SK-N-SH (cell line): ENCODE results near the gene MRNIP. TPM values are rescaled to one million over a fixed set of nuclear protein-coding genes. Genes with fewer than 3 reads are reported as not detected.

Experiments used
- CTCF ChIA-PET: fragments of 300-600, 350-600 bp; formaldehyde crosslinking; extraction: SDS; loops from one replicate; lab custom pipeline; 2021; lab: Yijun Ruan, JAX
- POLR2A ChIA-PET: fragments of 350-600 bp; sonication (Branson Sonifier 250); formaldehyde crosslinking; extraction: SDS; loops from one replicate; lab custom pipeline; 2020; ENCODE audit warnings: antibody characterized with exemption, inconsistent platforms; lab: Yijun Ruan, JAX
- DNase-seq: peaks from one replicate; pipeline ENCODE4 v3.0.0; 2012
- H2AFZ ChIP-seq: fragments of 200-600 bp; sonication (generic); 2 replicates; pipeline ENCODE4 v1.8.1; 2016; ENCODE audit warnings: antibody characterized with exemption, mild to moderate bottlenecking, low read depth
- H3F3A ChIP-seq: fragments of 200-600 bp; sonication (generic); replicated peaks from 2 replicates; pipeline ENCODE3; 2016; ENCODE audit warnings: antibody characterized with exemption, mild to moderate bottlenecking; ENCODE audit not compliant: insufficient read depth
- H3K27ac ChIP-seq, 2 experiments: fragments of 200-500 bp in 1 of 2; fragments of 200-600 bp in 1 of 2; sonication (Bioruptor generic) in 1 of 2; sonication (generic), shearing (Covaris generic) in 1 of 2; 2 replicates each; pipeline versions ENCODE4 v1.5.1 to v1.6.1; 2014 to 2016; ENCODE audit warnings: low read depth in 2 of 2, inconsistent platforms in 1 of 2, low read length in 1 of 2, mild to moderate bottlenecking in 1 of 2, mixed read lengths in 1 of 2
- H3K27me3 ChIP-seq: fragments of 200-600 bp; sonication (generic), shearing (Covaris generic); 2 replicates; pipeline ENCODE4 v1.6.1; 2016; ENCODE audit warnings: mixed run types; ENCODE audit not compliant: insufficient read depth
- H3K36me3 ChIP-seq, 2 experiments: fragments of 200-500 bp in 1 of 2; fragments of 200-600 bp in 1 of 2; sonication (Bioruptor generic) in 1 of 2; sonication (generic) in 1 of 2; replicated peaks in 1 of 2; 2 replicates each; pipeline versions ENCODE3 to v1.5.1; 2014 to 2016; ENCODE audit warnings: low read length in 1 of 2, mild to moderate bottlenecking in 1 of 2; ENCODE audit not compliant: insufficient read depth in 2 of 2, control insufficient read depth in 1 of 2
- H3K4me1 ChIP-seq, 2 experiments: fragments of 200-500 bp in 1 of 2; fragments of 200-600 bp in 1 of 2; sonication (Bioruptor generic) in 1 of 2; sonication (generic), shearing (Covaris generic) in 1 of 2; 2 replicates each; pipeline versions ENCODE4 v1.5.1 to v1.6.1; 2014 to 2016; ENCODE audit warnings: low read depth in 1 of 2, low read length in 1 of 2, mixed run types in 1 of 2; ENCODE audit not compliant: insufficient read depth in 2 of 2, control insufficient read depth in 1 of 2
- H3K4me2 ChIP-seq: fragments of 200-600 bp; sonication (generic), shearing (Covaris generic); 2 replicates; pipeline ENCODE4 v1.6.1; 2017; ENCODE audit warnings: mixed run types
- H3K4me3 ChIP-seq, 2 experiments: fragments of 200-500 bp in 1 of 2; fragments of 200-600 bp in 1 of 2; sonication (Bioruptor generic) in 1 of 2; sonication (generic), shearing (Covaris generic) in 1 of 2; 2 replicates each; pipeline versions ENCODE4 v1.5.1 to v1.8.1; 2014 to 2016; ENCODE audit warnings: low read depth in 2 of 2, inconsistent platforms in 1 of 2, low read length in 1 of 2, mild to moderate bottlenecking in 1 of 2, mixed read lengths in 1 of 2, moderate library complexity in 1 of 2
- H3K79me2 ChIP-seq: fragments of 200-600 bp; sonication (generic); 2 replicates; pipeline ENCODE4 v1.8.1; 2017; ENCODE audit warnings: mild to moderate bottlenecking; ENCODE audit not compliant: insufficient read depth
- H3K9ac ChIP-seq: fragments of 200-600 bp; sonication (generic); 2 replicates; pipeline ENCODE4 v1.6.1; 2017; ENCODE audit warnings: mixed run types
- H3K9me2 ChIP-seq: fragments of 200-600 bp; sonication (generic); 2 replicates; pipeline ENCODE4 v1.6.1; 2017; ENCODE audit warnings: mixed run types
- H3K9me3 ChIP-seq: fragments of 200-600 bp; sonication (generic); 2 replicates; pipeline ENCODE4 v1.6.1; 2017; ENCODE audit warnings: mixed run types, mild to moderate bottlenecking, moderate library complexity
- H4K20me1 ChIP-seq: fragments of 200-600 bp; sonication (generic); 2 replicates; pipeline ENCODE4 v1.6.1; 2017; ENCODE audit warnings: mild to moderate bottlenecking, mixed run types; ENCODE audit not compliant: insufficient read depth
- CHD2 ChIP-seq: fragments of 150-350 bp; IDR thresholded peaks from 2 replicates; pipeline ENCODE4 v1.6.1; 2018; ENCODE audit warnings: low read length; ENCODE audit not compliant: partially characterized antibody
- ELF1 ChIP-seq: IDR thresholded peaks from 2 replicates; pipeline ENCODE4 v1.4.0; 2012
- EZH2phosphoT487 ChIP-seq: fragments of 200-600 bp; sonication (generic); IDR thresholded peaks from 2 replicates; pipeline ENCODE4 v1.6.1; 2017; ENCODE audit warnings: low read depth, mixed run types, mild to moderate bottlenecking, antibody characterized with exemption, moderate library complexity, borderline replicate concordance
- FOSL2 ChIP-seq: IDR thresholded peaks from 2 replicates; pipeline ENCODE4 v1.4.0; 2012; ENCODE audit warnings: low read depth, mild to moderate bottlenecking, moderate library complexity, borderline replicate concordance
- FOXM1 ChIP-seq: IDR thresholded peaks from 2 replicates; pipeline ENCODE4 v1.4.0; 2012; ENCODE audit warnings: low read depth, mild to moderate bottlenecking
- GABPA ChIP-seq: IDR thresholded peaks from 2 replicates; pipeline ENCODE4 v1.4.0; 2012; ENCODE audit warnings: low read depth, mild to moderate bottlenecking
- IRF3 ChIP-seq: fragments of 150-350 bp; IDR thresholded peaks from 2 replicates; pipeline ENCODE4 v1.6.1; 2016; ENCODE audit warnings: mild to moderate bottlenecking, low read depth, low read length
- JUND ChIP-seq: IDR thresholded peaks from 2 replicates; pipeline ENCODE4 v1.4.0; 2012
- MAX ChIP-seq: IDR thresholded peaks from 2 replicates; pipeline ENCODE4 v1.4.0; 2012; ENCODE audit warnings: low read depth
- NFIC ChIP-seq: IDR thresholded peaks from 2 replicates; pipeline ENCODE4 v1.4.0; 2012; ENCODE audit warnings: borderline replicate concordance
- TAF1 ChIP-seq: IDR thresholded peaks from 2 replicates; pipeline ENCODE4 v1.6.1; 2012; ENCODE audit warnings: low read depth, mild to moderate bottlenecking, low read length, moderate library complexity, borderline replicate concordance
- USF2 ChIP-seq: fragments of 150-350 bp; IDR thresholded peaks from 2 replicates; pipeline ENCODE4 v1.6.1; 2017; ENCODE audit warnings: antibody characterized with exemption, low read length, low read depth, borderline replicate concordance
- WGBS: methylation state at CpG from one replicate; pipeline ENCODE4 v1.1.6; 2017; ENCODE audit warnings: low lambda C conversion rate; 5-methylcytosine and 5-hydroxymethylcytosine counted together
- polyA plus RNA-seq, 3 experiments: library from polyadenylated mRNA; depleted of rRNA; stranded (reverse); fragments of >200 nt; gene quantifications; 2 replicates each; pipeline ENCODE4 v1.2.3, GENCODE V29; 2012
- TF ChIP-seq, protein P1 (sequence below): IDR thresholded peaks from 2 replicates; pipeline ENCODE4 v1.4.0; 2012; ENCODE audit warnings: low read depth, borderline replicate concordance
- TF ChIP-seq, protein P2 (sequence below): IDR thresholded peaks from 2 replicates; pipeline ENCODE4; 2012
- TF ChIP-seq, protein P3 (sequence below): fragments of 200-600 bp; sonication (generic); IDR thresholded peaks from 2 replicates; pipeline ENCODE4 v1.6.1; 2017; ENCODE audit warnings: antibody characterized with exemption, mild to moderate bottlenecking, moderate library complexity

MRNIP gene
- polyA plus RNA-seq, 1 of the 3 experiments (the other 2 are of a cell fraction) = 32.8 TPM

DNA sequence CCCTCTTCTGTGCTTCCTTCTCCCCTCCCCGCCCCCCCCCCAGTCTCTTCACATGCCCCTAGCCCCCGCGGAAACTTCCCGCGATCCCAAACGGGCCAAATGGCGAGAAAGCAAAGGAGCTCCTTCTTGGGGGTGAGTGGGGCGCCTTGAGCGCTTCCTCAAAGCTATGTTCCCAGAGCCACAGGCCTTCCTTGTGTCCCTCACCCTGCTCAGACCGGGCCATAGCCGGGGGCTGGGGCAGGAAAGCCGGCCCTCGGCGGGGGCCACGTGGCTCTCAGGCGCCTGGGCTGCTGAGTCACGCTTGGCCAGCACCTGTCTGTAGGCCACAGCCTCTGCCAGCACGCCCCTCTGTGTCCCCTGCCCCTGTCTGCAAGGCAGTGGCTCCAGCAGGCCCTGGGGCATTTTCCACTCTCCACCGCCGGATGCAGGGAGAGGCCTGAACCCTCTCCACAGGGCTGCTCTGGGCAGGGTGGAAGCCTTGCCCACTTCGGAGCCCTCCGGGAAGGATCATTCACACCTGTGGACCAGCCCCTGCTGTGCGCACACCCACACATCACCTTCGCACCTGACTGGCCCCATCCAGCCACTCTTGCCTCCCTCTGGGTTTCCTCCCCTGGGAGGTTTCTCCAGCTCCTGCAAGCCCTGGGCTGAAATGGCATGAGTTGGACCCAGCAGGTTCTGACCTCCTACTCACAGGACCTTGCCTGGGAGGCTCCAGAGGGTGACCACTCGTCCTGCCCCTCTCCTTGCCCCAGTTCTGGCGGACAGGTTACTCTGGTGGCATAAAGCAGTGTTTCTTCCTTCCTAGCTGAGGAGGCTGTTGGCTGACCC lies 39.1 kb downstream of the MRNIP start:
- Histone ChIP-seq H3K4me1 (peaks cover 22 to 39% of the 10 kb centered on the region in 2 experiments), H3K27me3 (no peaks in the 10 kb centered on the region), H3K9ac (peak overlapping the region; percentile 97), H3K79me2 (peaks cover 43% of the 10 kb centered on the region), H3K9me3 (no peaks in the 10 kb centered on the region), H3K4me2 (peak overlapping the region; percentile 75), H2AFZ (no peak overlapping the region), H4K20me1 (peaks cover 35% of the 10 kb centered on the region), H3F3A (peaks cover 11% of the 10 kb centered on the region), H3K27ac (peak overlapping the region; percentile 84 to 94), H3K9me2 (no peaks in the 10 kb centered on the region), H3K36me3 (peaks cover 19 to 20% of the 10 kb centered on the region in 2 experiments), H3K4me3 (no peak overlapping the region; a peak in 1 of 4 replicates)
- no peak for TF ChIP-seq FOXM1
- TF ChIP-seq, protein P1, sequence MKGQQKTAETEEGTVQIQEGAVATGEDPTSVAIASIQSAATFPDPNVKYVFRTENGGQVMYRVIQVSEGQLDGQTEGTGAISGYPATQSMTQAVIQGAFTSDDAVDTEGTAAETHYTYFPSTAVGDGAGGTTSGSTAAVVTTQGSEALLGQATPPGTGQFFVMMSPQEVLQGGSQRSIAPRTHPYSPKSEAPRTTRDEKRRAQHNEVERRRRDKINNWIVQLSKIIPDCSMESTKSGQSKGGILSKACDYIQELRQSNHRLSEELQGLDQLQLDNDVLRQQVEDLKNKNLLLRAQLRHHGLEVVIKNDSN = peak; percentile 45; the same call in 1 of the 2 replicates
- peak; percentile 92 for TF ChIP-seq MAX
- no peak for TF ChIP-seq USF2
- CTCF ChIA-PET = interaction anchor here (1.4 to 1.6 kb wide), 2 partner anchors 8 to 20 kb away, joined by 3 to 4 read pairs; no protein-coding TSS in a partner anchor
- POLR2A ChIA-PET = interaction anchor here (1.7 kb wide), 1 partner anchor 22 kb away, joined by 4 read pairs; no protein-coding TSS in a partner anchor
- 49% methylated on average over 13 of the region's 26 CpGs for WGBS
- DNase-seq = peak; percentile 59

DNA sequence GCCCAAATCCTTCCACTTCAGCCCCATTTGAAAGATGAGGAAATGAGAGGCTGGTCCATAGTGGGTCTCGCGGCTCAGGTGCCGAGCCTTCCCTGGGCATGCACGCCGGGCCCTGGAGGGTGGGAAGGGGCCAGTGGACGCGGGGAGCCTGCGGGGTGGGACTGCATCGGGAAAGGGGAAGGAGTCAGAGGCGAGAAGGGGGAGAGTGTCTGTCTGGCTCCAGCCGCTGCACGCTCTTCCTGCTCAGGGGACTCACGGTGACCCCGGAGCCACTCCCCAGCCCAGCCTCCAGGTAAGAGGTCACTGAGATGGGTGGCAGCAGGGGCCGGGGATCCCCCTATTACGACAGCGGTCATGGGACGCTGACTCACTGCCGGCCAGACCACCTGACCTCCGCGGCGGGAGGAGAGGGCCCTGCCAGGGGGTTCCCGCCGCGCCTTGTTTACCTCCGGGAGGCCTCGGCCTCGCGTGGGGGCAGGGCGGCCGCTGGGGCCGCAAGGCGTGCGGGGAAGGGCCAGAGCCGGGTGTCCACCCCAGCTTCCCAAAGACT lies 39.8 kb downstream of the MRNIP start:
- peak overlapping the region; percentile 97; the same call in 1 of the 2 replicates for H3K9ac ChIP-seq
- 7% methylated on average over 15 of the region's 35 CpGs for WGBS
- H3K79me2 ChIP-seq = peaks cover 36% of the 10 kb centered on the region
- H2AFZ ChIP-seq = peak overlapping the region; percentile 67; the same call in 1 of the 2 replicates
- peaks cover 13% of the 10 kb centered on the region for H3F3A ChIP-seq
- peak; percentile 88 for DNase-seq
- peaks cover 18% of the 10 kb centered on the region in 2 experiments for H3K36me3 ChIP-seq
- no peaks in the 10 kb centered on the region for H3K9me2 ChIP-seq
- no peaks in the 10 kb centered on the region for H3K27me3 ChIP-seq
- peaks cover 22 to 36% of the 10 kb centered on the region in 2 experiments for H3K4me1 ChIP-seq
- CTCF ChIA-PET = interaction anchor here (1.6 kb wide), 1 partner anchor 21 kb away, joined by 4 read pairs; no protein-coding TSS in a partner anchor
- peak overlapping the region; percentile 75; the same call in 1 of the 2 replicates for H3K4me2 ChIP-seq
- peak overlapping the region; percentile 84 to 94 for H3K27ac ChIP-seq
- peaks cover 28% of the 10 kb centered on the region for H4K20me1 ChIP-seq
- POLR2A ChIA-PET = interaction anchor here (1.7 kb wide), 1 partner anchor 22 kb away, joined by 4 read pairs; no protein-coding TSS in a partner anchor
- H3K9me3 ChIP-seq = no peaks in the 10 kb centered on the region
- peak overlapping the region in 1 of 2 experiments; percentile 32; a peak in 3 of 4 replicates for H3K4me3 ChIP-seq
- TF ChIP-seq GABPA (no peak), IRF3 (no peak), EZH2phosphoT487 (no peak), TAF1 (peak; percentile 19; the same call in 1 of the 2 replicates), CHD2 (peak; percentile 91), MAX (no peak; the same call in 1 of the 2 replicates), ELF1 (no peak), NFIC (peak; percentile 26; the same call in 1 of the 2 replicates), JUND (peak; percentile 74), FOSL2 (peak; percentile 84; the same call in 1 of the 2 replicates)
- TF ChIP-seq, protein P1 = peak; percentile 93
- TF ChIP-seq, protein P2, sequence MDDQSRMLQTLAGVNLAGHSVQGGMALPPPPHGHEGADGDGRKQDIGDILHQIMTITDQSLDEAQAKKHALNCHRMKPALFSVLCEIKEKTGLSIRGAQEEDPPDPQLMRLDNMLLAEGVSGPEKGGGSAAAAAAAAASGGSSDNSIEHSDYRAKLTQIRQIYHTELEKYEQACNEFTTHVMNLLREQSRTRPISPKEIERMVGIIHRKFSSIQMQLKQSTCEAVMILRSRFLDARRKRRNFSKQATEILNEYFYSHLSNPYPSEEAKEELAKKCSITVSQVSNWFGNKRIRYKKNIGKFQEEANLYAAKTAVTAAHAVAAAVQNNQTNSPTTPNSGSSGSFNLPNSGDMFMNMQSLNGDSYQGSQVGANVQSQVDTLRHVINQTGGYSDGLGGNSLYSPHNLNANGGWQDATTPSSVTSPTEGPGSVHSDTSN = peak; percentile 54; the same call in 1 of the 2 replicates
- TF ChIP-seq, protein P3, sequence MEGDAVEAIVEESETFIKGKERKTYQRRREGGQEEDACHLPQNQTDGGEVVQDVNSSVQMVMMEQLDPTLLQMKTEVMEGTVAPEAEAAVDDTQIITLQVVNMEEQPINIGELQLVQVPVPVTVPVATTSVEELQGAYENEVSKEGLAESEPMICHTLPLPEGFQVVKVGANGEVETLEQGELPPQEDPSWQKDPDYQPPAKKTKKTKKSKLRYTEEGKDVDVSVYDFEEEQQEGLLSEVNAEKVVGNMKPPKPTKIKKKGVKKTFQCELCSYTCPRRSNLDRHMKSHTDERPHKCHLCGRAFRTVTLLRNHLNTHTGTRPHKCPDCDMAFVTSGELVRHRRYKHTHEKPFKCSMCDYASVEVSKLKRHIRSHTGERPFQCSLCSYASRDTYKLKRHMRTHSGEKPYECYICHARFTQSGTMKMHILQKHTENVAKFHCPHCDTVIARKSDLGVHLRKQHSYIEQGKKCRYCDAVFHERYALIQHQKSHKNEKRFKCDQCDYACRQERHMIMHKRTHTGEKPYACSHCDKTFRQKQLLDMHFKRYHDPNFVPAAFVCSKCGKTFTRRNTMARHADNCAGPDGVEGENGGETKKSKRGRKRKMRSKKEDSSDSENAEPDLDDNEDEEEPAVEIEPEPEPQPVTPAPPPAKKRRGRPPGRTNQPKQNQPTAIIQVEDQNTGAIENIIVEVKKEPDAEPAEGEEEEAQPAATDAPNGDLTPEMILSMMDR = no peak
